Mucosa of descending colon (tissue), 3 donors: ENCODE measurements around the gene DEAF1. TPM values are rescaled to one million over a fixed set of nuclear protein-coding genes. Genes with fewer than 3 reads are reported as not detected.

Source experiments
- ATAC-seq: fragments of 200-7000 bp; cut with Tn5 transposase; one replicate; pipeline ENCODE4 v1.9.1; 2020; ENCODE audit warnings: mild to moderate bottlenecking, moderate library complexity
- DNase-seq, 3 donors: peaks; one replicate each; pipeline ENCODE4 v3.0.0-alpha.2; 2020
- H3K36me3 ChIP-seq: fragments of 200-600 bp; one replicate; pipeline ENCODE4 v1.8.0; 2021; ENCODE audit warnings: low read depth, mild to moderate bottlenecking
- H3K4me1 ChIP-seq: fragments of 200-600 bp; one replicate; pipeline ENCODE4 v1.8.0; 2021; ENCODE audit warnings: low read depth, mild to moderate bottlenecking
- H3K4me3 ChIP-seq: fragments of 200-600 bp; one replicate; pipeline ENCODE4 v1.8.0; 2021; ENCODE audit warnings: mild to moderate bottlenecking
- H3K9me3 ChIP-seq: fragments of 200-600 bp; one replicate; pipeline ENCODE4 v1.8.0; 2021; ENCODE audit warnings: mild to moderate bottlenecking
- intact Hi-C, 2 donors: fragments of 100-400 bp; cut with DNase I in 1 of 2; cut with micrococcal nuclease in 1 of 2; formaldehyde crosslinking; loops; one replicate each; pipeline versions ENCODE4 v1.11.0 to v1.11.1; 2022; cut with DNase I, micrococcal nuclease
- total RNA-seq, 3 donors: library from RNA; stranded (reverse); fragmentation: NEBNext Ultra II Directional in 2 of 3; extraction: Animal tissue kit (Norgen Biotek cat#: 25700) in 2 of 3; gene quantifications; one replicate each; pipeline versions ENCODE4 v1.2.1 to v1.2.4, GENCODE V29; 2021 to 2023
- TF ChIP-seq, protein P1 (sequence below): fragments of 200-600 bp; IDR thresholded peaks from one replicate; pipeline ENCODE4 v1.8.0; 2022; ENCODE audit warnings: antibody characterized with exemption, mild to moderate bottlenecking
- donor health status: DM: no; HTN: no; CAD: no; lungs with moderate emphysema.
- donor health status: DM: no; HTN: no; CAD: no.
- donor health status: DM: no; HTN: yes; CAD: no.

Gene DEAF1
- total RNA-seq, 3 donors from 2014 or later: 25.1 to 35.7 (median 25.9) TPM

- intact Hi-C loops: no loop called here
- Histone ChIP-seq H3K36me3 (no peaks in the 10 kb centered on the region), H3K9me3 (no peaks in the 10 kb centered on the region), H3K4me1 (no peaks in the 10 kb centered on the region), H3K4me3 (no peak overlapping the region)
- ATAC-seq (no peak), DNase-seq (no peak)
- TF ChIP-seq, protein P1, sequence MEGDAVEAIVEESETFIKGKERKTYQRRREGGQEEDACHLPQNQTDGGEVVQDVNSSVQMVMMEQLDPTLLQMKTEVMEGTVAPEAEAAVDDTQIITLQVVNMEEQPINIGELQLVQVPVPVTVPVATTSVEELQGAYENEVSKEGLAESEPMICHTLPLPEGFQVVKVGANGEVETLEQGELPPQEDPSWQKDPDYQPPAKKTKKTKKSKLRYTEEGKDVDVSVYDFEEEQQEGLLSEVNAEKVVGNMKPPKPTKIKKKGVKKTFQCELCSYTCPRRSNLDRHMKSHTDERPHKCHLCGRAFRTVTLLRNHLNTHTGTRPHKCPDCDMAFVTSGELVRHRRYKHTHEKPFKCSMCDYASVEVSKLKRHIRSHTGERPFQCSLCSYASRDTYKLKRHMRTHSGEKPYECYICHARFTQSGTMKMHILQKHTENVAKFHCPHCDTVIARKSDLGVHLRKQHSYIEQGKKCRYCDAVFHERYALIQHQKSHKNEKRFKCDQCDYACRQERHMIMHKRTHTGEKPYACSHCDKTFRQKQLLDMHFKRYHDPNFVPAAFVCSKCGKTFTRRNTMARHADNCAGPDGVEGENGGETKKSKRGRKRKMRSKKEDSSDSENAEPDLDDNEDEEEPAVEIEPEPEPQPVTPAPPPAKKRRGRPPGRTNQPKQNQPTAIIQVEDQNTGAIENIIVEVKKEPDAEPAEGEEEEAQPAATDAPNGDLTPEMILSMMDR: no peak
These were observed 16.7 kb downstream of the DEAF1 start for GRCh38 chr11:678297-678696.

GRCh38 chr11:674406-674805 lies 20.6 kb downstream of the DEAF1 start:
- no peaks in the 10 kb centered on the region for H3K4me1 ChIP-seq
- H3K4me3 ChIP-seq: no peak overlapping the region
- DNase-seq (peak in 1 of 3 donors; percentile 28), ATAC-seq (no peak)
- TF ChIP-seq, protein P1: no peak
- intact Hi-C loops: no loop called here
- no peaks in the 10 kb centered on the region for H3K9me3 ChIP-seq
- peaks cover 4% of the 10 kb centered on the region for H3K36me3 ChIP-seq

GRCh38 chr11:673866-674265 lies 21.2 kb downstream of the DEAF1 start:
- Histone ChIP-seq H3K36me3 (peaks cover 4% of the 10 kb centered on the region), H3K4me3 (no peak overlapping the region), H3K9me3 (no peaks in the 10 kb centered on the region), H3K4me1 (no peaks in the 10 kb centered on the region)
- TF ChIP-seq, protein P1: no peak
- no peak for ATAC-seq
- DNase-seq: no peak
- intact Hi-C loops: no loop called here

DNA sequence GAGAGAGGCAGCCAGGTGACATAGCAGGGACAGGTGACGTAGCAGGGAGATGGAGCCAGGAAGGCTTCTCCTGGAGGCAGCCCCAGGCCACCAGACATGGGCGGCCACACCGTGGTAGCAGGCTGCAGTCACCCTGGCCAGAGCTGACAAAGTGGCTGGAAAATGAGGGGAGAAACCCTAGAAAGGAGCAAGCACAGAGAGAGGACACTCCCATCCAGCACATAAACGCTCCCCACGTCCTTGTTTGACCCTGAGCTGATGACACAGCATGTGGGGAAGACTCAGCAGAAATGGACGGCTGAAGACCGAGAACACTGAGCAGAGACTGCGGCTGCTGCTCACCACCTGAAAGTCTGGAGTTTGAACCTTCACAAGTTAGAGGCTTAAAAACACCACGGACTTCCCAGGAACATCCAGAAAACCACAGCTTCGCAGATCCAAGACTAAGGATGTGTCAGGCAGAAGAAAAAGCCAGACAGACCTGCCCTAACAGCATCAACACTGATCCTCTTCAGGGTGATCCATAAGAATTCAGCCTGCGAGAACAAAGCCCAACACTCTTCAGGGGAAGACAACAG lies 29.2 kb downstream of the DEAF1 start:
- intact Hi-C loops: loop anchor here in 1 of 2 donors (10.0 kb wide), 1 partner anchor 59 kb away; no protein-coding TSS in a partner anchor
- TF ChIP-seq, protein P1: no peak
- no peak overlapping the region for H3K4me3 ChIP-seq
- ATAC-seq (peak; percentile 40), DNase-seq (peak in 1 of 3 donors; percentile 47)
- H3K4me1 ChIP-seq: no peaks in the 10 kb centered on the region
- no peaks in the 10 kb centered on the region for H3K9me3 ChIP-seq
- H3K36me3 ChIP-seq: no peaks in the 10 kb centered on the region

DNA sequence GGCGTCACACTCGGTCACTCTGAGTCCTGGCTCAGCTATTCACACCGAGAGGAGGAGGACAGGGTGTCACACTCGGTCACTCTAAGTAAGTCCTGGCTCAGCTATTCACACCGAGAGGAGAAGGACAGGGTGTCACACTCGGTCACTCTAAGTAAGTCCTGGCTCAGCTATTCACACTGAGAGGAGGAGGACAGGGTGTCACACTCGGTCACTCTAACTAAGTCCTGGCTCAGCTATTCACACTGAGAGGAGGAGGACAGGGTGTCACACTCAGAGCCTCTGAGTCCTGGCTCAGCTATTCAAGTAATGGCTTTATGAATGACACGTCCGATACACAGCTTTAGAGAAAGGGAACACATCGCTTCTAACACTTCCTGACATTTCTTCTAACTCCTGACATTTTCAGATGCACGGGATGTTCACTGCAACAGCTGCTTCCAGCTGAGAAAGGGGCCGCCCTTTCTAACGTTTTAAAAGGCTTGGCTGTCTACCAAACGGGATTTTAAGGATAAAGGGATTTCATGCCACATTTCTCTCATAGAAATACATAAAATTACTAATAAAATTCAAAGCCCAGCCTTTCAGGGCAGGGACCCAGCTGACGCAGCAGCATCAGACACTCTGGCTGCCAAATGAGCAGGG lies 29.8 kb downstream of the DEAF1 start:
- ATAC-seq: no peak
- Histone ChIP-seq H3K36me3 (no peaks in the 10 kb centered on the region), H3K9me3 (no peaks in the 10 kb centered on the region), H3K4me1 (no peaks in the 10 kb centered on the region), H3K4me3 (no peak overlapping the region)
- TF ChIP-seq, protein P1: no peak
- intact Hi-C loops: loop anchor here in 1 of 2 donors (10.0 kb wide), 1 partner anchor 60 kb away; no protein-coding TSS in a partner anchor
- DNase-seq: no peak
